Heart left ventricle (tissue), 16 donors: ENCODE data around the gene CRHR1. TPM values are rescaled to one million over a fixed set of nuclear protein-coding genes. Genes with fewer than 3 reads are reported as not detected.
A peak's percentile ranks its signal among the peaks of the same experiment; 100 is the strongest.

Source experiments
- ATAC-seq, 4 donors: fragments of 200-7000 bp; cut with Tn5 transposase; one replicate each; pipeline ENCODE4 v1.9.1; 2020 to 2022; ENCODE audit warnings: moderate library complexity in 4 of 4, mild to moderate bottlenecking in 3 of 4, moderate number of reproducible peaks in 1 of 4
- DNase-seq, 5 donors: peaks; one replicate each; pipeline ENCODE4 v3.0.0-alpha.2; 2020
- H3K27ac ChIP-seq, 12 donors: fragments of 200-600 bp; sonication (generic) in 4 of 12; one replicate each; pipeline versions ENCODE4 v1.5.0 to v1.8.0; 2016 to 2022; ENCODE audit warnings: mild to moderate bottlenecking in 2 of 12
- H3K27me3 ChIP-seq, 9 donors: fragments of 200-600 bp; sonication (generic) in 2 of 9; one replicate each; pipeline versions ENCODE4 v1.5.1 to v1.8.0; 2016 to 2022; ENCODE audit warnings: mild to moderate bottlenecking in 3 of 9
- H3K36me3 ChIP-seq, 9 donors: fragments of 200-600 bp; sonication (generic) in 2 of 9; one replicate each; pipeline versions ENCODE4 v1.5.0 to v1.8.0; 2018 to 2022; ENCODE audit warnings: mild to moderate bottlenecking in 2 of 9
- H3K4me1 ChIP-seq, 12 donors: fragments of 200-600 bp; sonication (generic) in 4 of 12; one replicate each; pipeline versions ENCODE4 v1.5.0 to v1.8.0; 2016 to 2022; ENCODE audit warnings: mild to moderate bottlenecking in 3 of 12
- H3K4me3 ChIP-seq, 12 donors: fragments of 200-600 bp; sonication (generic) in 4 of 12; one replicate each; pipeline versions ENCODE4 v1.5.0 to v1.8.0; 2017 to 2022; ENCODE audit warnings: mild to moderate bottlenecking in 9 of 12, moderate library complexity in 4 of 12
- H3K9me3 ChIP-seq, 12 donors: fragments of 200-600 bp; sonication (generic) in 4 of 12; one replicate each; pipeline versions ENCODE4 v1.5.0 to v1.8.0; 2016 to 2022; ENCODE audit warnings: mild to moderate bottlenecking in 1 of 12
- CTCF ChIP-seq, 12 donors: fragments of 200-600 bp; sonication (generic) in 4 of 12; IDR thresholded peaks; one replicate each; pipeline versions ENCODE4 v1.5.0 to v1.8.0; 2018 to 2022; ENCODE audit warnings: antibody characterized with exemption in 12 of 12, mild to moderate bottlenecking in 5 of 12
- POLR2A ChIP-seq, 2 donors: fragments of 450-650 bp; IDR thresholded peaks; one replicate each; pipeline ENCODE4 v1.6.1; 2017; ENCODE audit warnings: antibody characterized with exemption in 2 of 2, mild to moderate bottlenecking in 2 of 2, moderate library complexity in 2 of 2
- WGBS, 4 donors: extraction: QIAGEN DNeasy Blood & Tissue Kit in 2 of 4; methylation state at CpG; one replicate each; pipeline versions ENCODE4 v1.1.5 to v1.1.7; 2013 to 2018; 5-methylcytosine and 5-hydroxymethylcytosine counted together
- intact Hi-C, 10 donors: fragments of 100-400 bp; cut with DNase I; formaldehyde crosslinking; loops; one replicate each; pipeline versions ENCODE4 v1.11.1 to v1.14.2; 2022
- polyA plus RNA-seq, 2 donors: library from polyadenylated mRNA; stranded (reverse); fragments of 200-250 nt; gene quantifications; one replicate each; pipeline ENCODE4 v1.2.3, GENCODE V29; 2013
- total RNA-seq, 9 donors: library from RNA; depleted of rRNA in 2 of 9; stranded (reverse); fragments of >200 nt in 2 of 9; fragmentation: NEBNext Ultra II Directional in 3 of 9; extraction: Animal tissue kit (Norgen Biotek cat#: 25700) in 3 of 9; gene quantifications; one replicate each; pipeline versions ENCODE4 v1.1.0 to v1.2.4, GENCODE V29; 2016 to 2023
- donor health status: ischemic (EF 13 %, LVEDD 7.1; RV severe dilation, severe dysfunction).
- donor health status: healthy with polysubstance abuse.
- donor health status: DM: no; HTN: yes; CAD: no.
- donor health status: DM: no; HTN: no; CAD: no.
- donor health status: ischemic (EF 25% LVEDD 6.9; RV normal size, moderate dysfunction).
- donor health status: ischemic (EF 25% LVEDD 5.7; RV mildly dilated, moderate dysfunction).
- donor health status: healthy.
- donor health status: DM: yes; HTN: yes; CAD: no.
- donor health status: ischemic (EF 35%, LVEDD 5.7; RV mildly dilated, moderate dysfunction).
- donor health status: nonischemic (EF 11% LVEDD 7.7; RV severe dilation, severe dysfunction).
- donor health status: DM: yes; HTN: yes; CAD: no.
- donor health status: PGD.
- donor health status: ischemic (EF 29% LVEDD 5.4; RV normal size, mild dysfunction).
- donor health status: nonischemic (EF 23%, LVEDD 6.1; RV moderate dilation, normal function).

CRHR1 gene
- total and polyA plus RNA-seq, 11 donors = 0.52 TPM; not detected in 10

- WGBS, 4 donors = 50 to 58% (median 54%) methylated on average over 6 of the region's 6 CpGs
These were observed 36.1 kb downstream of the CRHR1 start for GRCh38 chr17:45820052-45820780.

GRCh38 chr17:45821147-45821546, 37.0 kb downstream of the CRHR1 start:
- Histone ChIP-seq H3K27ac (no peak overlapping the region), H3K36me3 (no peaks in the 10 kb centered on the region), H3K9me3 (no peaks in the 10 kb centered on the region), H3K4me1 (no peaks in the 10 kb centered on the region), H3K27me3 (peaks cover 0 to 20% (median 0%) of the 10 kb centered on the region in 9 donors), H3K4me3 (no peak overlapping the region)
- intact Hi-C loops = no loop called here
- DNase-seq (no peak), ATAC-seq (no peak)
- TF ChIP-seq CTCF (IDR thresholded peaks at IDR 0.05) (no peak), POLR2A (IDR thresholded peaks at IDR 0.05) (no peak)
- 87 to 90% (median 90%) methylated on average over 9 of the region's 9 CpGs for WGBS, 4 donors

More at GRCh38 chr17:45820052-45820780, 36.1 kb downstream of the CRHR1 start:
- DNase-seq = no peak
- no peak overlapping the region for H3K4me3 ChIP-seq
- H3K4me1 ChIP-seq = no peaks in the 10 kb centered on the region
- peak in 1 of 4 donors; percentile 14 for ATAC-seq
- intact Hi-C loops = no loop called here
- H3K36me3 ChIP-seq = no peaks in the 10 kb centered on the region
- H3K27me3 ChIP-seq = peaks cover 0 to 17% (median 0%) of the 10 kb centered on the region in 9 donors
- H3K9me3 ChIP-seq = no peaks in the 10 kb centered on the region
- H3K27ac ChIP-seq = no peak overlapping the region
- TF ChIP-seq POLR2A (IDR thresholded peaks at IDR 0.05) = no peak
- no peak for TF ChIP-seq CTCF (IDR thresholded peaks at IDR 0.05)

GRCh38 chr17:45823598-45823997, 39.5 kb downstream of the CRHR1 start:
- DNase-seq = no peak

More at GRCh38 chr17:45823598-45823997, 39.5 kb downstream of the CRHR1 start:
- no peak overlapping the region for H3K27ac ChIP-seq
- no peaks in the 10 kb centered on the region for H3K36me3 ChIP-seq
- no peak overlapping the region for H3K4me3 ChIP-seq
- no peaks in the 10 kb centered on the region for H3K9me3 ChIP-seq
- WGBS, 4 donors = 61 to 70% (median 68%) methylated on average over 8 to 10 of the region's 10 CpGs
- H3K27me3 ChIP-seq = peaks cover 0 to 20% (median 0%) of the 10 kb centered on the region in 9 donors
- no peak for ATAC-seq
- TF ChIP-seq CTCF (IDR thresholded peaks at IDR 0.05) (no peak), POLR2A (IDR thresholded peaks at IDR 0.05) (no peak)
- intact Hi-C loops = no loop called here
- no peaks in the 10 kb centered on the region for H3K4me1 ChIP-seq
